ENCODE data around the gene OR52K1.
"Not testable (repeated sequence)": the region's sequence is repeated elsewhere in the genome, so short reads cannot be mapped to it uniquely, and the experiment has no call there.

OR52K1 gene

DNA sequence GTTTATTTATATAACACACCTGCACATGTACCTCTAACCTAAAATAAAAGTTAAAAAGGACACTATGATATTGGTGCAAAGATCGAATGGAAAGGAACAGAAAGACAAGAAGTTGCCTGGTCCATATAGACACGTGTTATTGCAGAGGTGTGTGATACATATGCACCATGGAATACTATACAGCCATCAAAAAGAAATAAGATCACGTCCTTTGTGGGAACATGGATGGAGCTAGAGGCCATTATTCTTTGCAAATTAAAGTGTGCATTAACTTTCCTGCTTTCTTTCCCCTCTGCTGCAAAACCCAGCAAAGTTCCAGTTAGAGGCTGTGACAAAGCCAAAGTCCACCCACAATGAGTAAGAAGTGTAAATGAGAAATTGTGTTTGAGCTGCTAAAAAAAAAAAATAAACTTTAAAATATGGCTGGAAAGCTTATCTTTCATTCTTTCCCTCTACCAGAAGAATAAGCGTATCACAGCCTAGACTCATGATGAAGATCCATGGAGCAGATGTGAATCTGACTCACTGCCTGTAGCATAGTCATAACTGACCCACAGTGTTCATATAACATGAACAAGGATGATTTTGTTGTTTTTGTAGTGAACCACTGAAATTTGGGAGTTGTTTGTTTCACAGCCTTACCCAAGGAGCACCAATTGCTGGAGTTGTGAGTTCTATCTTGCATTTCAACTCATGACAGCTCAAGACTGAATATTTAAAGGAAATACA lies 9.6 kb downstream of the OR52K1 start:
- no peak for DNase-seq

DNA sequence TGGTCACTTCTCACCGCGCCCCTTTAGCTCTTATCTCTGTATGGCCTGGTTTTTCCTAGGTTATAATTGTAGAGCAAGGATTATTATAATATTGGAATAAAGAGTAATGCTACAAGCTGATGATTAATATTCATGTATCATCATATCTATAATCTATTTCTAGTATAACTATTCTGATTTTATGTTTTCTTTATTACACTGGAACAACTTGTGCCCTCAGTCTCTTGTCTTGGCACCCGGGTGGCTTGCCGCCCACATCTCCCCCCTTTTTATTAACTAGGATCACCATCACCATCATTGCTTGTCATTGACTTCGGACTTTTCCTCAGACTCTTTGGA lies 11.0 kb downstream of the OR52K1 start:
- no peak for DNase-seq

DNA sequence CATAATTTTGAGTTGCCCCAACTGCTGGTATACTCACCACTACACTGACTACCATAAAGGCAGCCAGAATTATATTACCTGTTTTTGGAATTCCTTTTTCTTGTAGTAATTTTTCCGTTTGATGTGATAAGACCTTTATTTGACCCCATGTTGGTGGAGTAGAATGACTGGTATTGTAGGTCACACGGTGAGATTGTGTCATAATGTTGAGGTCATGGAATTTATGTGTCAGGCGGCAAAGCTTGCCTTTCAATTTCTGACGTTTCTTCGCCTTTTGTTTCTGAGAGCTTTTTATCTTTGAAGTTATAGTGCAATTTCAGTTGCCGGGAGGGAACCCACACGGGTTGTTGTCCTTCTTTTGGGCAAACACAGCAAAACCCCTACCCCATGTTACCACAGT lies 13.0 kb downstream of the OR52K1 start:
- DNase-seq: no peak

DNA sequence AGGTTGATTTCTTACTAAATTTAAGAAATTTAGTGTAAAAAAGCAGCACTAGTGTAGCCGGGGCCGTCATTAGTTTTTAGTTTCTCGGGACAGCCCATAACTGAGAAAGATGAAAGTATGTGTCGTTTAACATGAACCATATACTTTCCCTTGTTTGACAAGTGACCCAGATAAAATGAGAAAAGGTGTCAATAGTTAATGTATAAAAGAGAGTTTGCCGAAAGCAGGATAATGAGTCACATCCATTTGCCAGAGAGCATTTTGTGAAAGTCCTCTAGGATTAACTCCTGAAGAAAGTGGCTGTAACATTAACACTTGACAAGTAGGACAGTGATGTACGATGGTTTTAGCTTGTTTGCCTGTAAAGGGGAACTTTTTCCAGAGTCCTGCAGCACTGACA lies 13.5 kb downstream of the OR52K1 start:
- no peak for DNase-seq

DNA sequence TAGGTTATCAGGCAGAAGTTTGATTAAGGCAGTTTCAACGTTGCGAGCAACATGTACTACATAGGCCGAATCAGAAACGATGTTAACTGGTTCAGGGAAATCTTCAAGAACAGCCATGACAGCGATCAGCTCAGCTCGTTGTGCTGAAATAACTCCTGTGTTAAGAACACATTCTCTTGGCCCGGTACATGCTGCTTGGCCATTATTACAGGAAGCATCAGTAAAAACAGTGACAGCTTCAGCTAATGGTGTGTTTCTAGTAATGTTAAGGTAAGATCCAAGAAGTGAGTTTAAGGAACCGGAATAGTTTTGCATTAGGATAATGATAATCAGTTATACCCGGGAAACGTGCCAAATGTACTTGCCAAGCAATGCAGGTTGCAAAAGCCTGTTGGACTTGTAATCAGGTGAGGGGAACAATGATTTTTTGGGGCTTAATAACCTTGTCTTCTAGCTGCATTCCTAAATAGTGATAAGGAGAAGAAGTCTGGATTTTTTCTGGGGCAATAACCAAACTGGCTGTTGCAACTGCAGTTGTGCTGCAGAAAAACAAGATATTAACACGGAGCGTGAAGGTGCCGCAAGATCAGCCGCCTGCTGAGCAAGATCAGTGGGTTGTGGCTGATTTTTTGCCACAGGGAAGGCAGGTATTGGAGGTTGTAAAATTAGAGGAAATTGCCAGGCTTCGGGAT lies 14.3 kb downstream of the OR52K1 start:
- no peak for DNase-seq

DNA sequence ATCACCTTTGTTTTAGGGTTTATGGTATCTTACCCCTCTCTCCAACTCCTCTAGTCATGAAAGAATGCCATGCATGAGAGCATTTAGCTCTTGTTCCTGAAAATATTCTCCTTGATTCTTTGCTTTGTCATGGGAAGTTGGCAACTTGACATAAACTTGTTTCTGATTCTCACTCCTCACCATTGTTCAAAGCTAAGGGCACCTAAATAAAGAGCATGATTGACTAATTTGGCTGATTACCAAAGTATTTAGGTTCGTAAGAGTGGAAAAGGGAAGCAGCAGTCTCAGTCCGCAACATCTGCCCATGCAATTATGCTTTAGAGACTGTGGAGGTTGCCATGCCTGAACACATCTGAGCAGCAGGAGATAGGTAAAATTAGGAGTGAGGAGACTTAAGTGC lies 26.4 kb downstream of the OR52K1 start:
- DNase-seq: no peak

DNA sequence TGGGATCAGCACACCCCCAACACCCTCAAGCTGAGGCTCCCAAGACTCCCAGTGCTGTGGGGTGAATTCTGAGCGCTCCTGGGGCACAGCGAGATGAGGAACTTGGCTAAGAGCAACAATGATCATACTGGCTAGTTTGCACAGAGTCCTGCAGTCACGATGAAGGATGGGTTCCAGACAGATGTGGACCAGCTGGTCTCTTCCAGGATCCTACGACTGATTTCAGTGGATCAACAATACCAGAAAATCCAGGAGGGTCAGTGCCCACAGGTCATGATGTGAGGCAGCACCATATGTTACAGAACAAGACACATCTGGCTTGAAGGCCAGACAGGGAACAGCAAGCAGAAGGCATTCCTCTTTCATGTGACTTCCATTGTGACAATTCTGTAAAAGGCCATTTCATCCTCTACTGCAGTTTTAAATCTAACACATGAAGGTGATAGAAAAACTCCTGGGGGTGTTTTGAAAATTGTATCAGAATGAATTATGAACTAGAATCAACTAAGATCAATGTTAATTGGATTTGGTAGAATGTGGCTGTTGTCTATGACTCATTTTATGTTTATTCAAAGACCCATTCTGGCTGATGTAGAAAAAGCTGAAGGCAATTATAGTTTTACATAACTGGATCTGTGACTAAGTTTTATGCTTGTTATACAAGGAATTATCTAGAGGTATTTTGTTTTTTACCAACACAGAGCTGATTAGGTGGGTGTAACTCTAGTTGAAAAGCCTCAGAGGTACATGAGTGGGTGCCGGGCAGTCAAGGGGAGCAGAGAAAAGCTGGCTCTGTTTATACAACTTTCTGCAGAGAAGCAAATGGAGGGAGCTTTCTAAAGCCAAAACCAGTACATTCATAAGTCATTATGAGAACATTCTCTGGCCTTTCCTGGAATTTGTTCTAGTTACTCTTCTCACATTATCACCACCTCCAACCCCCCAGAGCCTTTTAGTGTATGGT lies 29.1 kb downstream of the OR52K1 start:
- DNase-seq: no peak

DNA sequence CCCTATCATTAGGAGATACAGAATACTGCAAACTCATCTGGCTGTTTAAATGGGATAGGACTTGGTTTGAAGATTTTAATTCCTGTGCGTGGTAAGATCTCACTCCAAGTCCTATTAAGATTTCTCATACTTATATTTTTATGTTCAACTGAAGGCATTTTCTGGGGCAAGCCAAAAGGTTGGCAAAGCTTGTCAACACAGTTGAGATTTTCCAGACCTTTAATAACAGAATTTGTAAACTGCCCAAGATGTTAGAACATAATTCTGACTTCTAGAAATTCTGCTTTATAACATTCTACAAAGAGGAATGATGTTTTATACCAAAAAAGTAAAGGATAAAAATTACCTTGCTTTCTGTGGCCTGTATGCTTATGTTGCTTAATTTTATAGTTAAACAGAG lies 31.8 kb downstream of the OR52K1 start:
- no peak for DNase-seq

DNA sequence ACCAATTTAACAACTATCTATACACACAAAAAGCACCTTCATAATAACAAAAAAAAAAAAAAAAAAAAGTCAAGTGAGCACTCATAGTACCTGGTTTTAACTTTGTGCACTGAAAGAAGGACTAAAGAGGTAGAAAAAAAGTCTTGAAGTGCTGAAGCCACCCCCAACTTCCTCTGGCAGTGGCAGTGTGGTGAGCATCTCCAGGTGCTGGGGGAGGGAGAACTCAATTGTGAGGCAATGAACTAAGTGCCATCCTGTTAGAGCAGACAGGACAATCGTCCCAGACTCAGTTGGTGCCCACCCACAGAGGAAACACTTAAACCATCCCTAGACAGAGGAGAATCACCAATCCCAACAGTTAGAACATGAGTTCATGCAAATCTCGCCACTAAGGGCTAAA lies 39.9 kb downstream of the OR52K1 start:
- DNase-seq: no peak

DNA sequence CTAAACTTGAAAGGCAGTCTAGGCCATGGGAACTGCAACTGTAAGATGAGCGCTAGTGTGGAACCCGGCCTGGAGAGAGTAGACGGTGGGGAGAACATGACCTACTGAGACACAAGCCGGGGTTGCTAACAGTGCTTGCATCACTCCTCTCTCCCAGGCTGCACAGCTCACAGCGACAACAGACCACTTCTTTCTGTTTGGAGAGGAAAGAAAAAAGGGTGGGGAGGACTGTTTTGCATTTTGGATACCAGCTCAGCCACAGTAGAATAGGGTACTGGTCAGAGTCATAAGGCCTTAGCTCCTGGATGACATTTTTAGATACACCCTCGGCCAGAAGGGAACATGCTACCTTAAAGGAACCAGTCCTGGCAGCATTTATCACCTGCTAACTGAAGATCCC lies 40.3 kb downstream of the OR52K1 start:
- no peak for DNase-seq

DNA sequence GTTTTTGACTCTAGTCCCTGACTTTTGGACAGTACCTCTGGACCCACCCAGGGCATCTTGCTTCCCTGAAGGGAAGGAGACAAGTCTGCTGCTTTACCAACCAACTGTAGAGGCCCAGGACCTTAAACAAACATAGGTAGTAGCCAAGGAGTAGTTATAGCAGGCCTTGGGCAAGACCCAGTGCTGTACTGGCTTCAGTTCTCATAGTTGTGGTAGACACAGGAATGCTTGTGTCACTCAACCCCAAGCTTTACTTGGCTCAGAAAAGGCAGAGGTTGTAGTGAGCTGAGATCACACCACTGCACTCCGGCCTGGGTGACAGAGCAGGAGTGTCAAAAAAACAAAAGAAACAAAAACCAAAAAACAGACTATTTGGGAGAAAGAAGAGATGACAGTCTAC lies 41.2 kb downstream of the OR52K1 start:
- no peak for DNase-seq

DNA sequence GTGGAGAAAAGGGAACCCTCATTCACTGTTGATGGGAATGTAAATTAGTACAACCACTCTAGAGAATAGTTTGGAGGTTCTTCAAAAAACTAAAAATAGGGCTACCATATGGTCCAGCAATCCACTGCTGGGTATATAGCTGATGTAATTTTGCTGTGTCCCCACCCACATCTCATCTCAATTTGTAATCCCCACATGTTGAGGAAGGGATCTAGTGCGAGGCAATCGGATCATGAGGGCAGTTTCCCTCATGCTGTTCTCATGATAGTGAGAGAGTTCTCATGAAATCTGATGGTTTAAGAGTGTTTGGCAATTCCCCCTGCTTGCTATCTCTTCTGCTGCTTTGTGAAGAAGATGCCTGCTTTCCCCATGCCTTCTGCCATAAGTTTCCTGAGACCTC lies 45.5 kb downstream of the OR52K1 start:
- DNase-seq: no peak

DNA sequence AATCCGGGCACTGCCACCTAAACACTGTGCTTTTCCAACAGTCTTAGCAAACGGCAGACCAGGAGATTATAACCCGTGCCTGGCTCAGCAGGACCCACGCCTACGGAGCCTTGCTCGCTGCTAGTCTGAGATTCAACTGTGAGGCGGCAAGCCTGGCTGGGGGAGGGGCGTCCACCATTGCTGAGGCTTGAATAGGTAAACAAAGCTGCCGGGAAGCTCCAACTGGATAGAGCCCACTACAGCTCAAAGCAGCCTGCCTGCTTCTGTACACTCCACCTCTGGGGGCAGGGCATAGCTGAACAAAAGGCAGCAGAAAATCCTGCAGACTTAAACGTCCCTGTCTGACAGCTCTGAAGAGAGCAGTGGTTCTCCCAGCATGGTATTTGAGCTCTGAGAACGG lies 49.2 kb downstream of the OR52K1 start:
- DNase-seq: not testable (repeated sequence)

DNA sequence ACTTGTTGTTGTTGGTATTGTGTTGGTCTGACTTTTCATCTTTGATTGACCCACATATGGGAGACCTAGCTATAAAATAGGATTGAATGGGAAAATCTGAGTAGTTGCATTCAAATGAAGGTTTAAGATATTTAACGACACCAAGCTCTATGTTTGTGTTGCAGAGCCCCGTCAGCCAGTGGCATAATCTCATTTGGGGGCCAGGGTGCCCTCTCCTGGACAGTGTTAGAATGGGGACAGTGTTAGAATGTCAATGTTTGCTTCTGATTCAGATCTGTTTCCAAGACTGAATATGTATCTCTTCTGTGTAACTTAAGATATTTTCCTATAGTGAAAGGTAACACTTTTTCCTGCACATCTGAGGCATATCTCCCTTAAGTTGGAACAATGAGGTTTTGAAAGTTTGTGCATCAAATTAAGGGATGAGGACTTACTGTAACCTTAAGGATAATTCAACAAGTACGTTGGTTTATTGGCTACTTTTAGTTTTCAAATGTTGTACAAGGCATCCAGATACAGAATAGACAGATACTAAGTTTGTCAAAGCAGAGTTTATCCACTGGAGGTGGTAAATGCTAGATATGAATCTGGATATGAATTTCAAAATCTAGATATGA lies 57.3 kb downstream of the OR52K1 start:
- DNase-seq: peak; percentile 4

DNA sequence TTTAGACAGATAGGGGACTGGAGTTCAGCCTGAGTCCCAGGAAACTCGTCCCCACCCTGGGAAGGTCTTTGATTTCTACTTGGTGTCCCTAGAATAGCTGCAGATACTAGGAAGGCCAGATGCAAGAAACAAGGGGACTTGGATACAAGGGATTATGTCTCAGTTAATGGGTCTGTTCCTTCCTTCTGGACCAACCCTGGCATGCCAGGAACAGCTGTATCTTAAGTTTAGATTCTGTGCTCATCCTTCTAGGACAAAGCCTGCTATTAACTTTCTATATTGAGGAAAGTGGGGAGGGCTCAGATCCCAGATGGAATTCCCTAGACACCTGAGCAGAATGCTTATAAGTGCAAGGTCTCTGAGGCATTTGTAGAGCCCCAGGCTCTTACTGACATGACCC lies 58.6 kb downstream of the OR52K1 start:
- DNase-seq: no peak
